ENCODE data around the gene MATCAP1. TPM values are rescaled to one million over a fixed set of nuclear protein-coding genes. Genes with fewer than 3 reads are reported as not detected.

Gene MATCAP1
- total and polyA plus RNA-seq, 2 of the 13 experiments (the other 11 are each of a cell fraction or from before 2014, with no cell fraction given): 11.2 to 24.5 TPM

- peak; percentile 52 for DNase-seq (ENCODE audit: low spot score)
- peaks cover 42% of the 10 kb centered on the region for H3K4me1 ChIP-seq (ENCODE audit: insufficient read depth, low read length)
- in situ Hi-C loops (cut with HindIII; ENCODE audit: extremely low pct_ligation_motif_present, low pct_unique_long_range_greater_than_20kb): no loop called here
- TF ChIP-seq SYNCRIP (IDR thresholded peaks at IDR 0.05; ENCODE audit: insufficient read depth, low read depth, low read length) (no peak), AKAP8 (CRISPR knock-in tag; IDR thresholded peaks at IDR 0.05) (peak; percentile 97), MTA1 (CRISPR knock-in tag; IDR thresholded peaks at IDR 0.05; ENCODE audit: borderline replicate concordance) (peak; percentile 85; the same call in 1 of the 2 replicates), ZFP36 (IDR thresholded peaks at IDR 0.05; ENCODE audit: borderline replicate concordance, low read depth, low read length, partially characterized antibody) (no peak), LCORL (IDR thresholded peaks at IDR 0.05) (no peak), LCORL (CRISPR knock-in tag; IDR thresholded peaks at IDR 0.05) (peak; percentile 62; the same call in 1 of the 2 replicates), KLF6 (CRISPR knock-in tag; IDR thresholded peaks at IDR 0.05) (peak; percentile 88; the same call in 1 of the 2 replicates), PITX1 (CRISPR knock-in tag; IDR thresholded peaks at IDR 0.05) (no peak; the same call in 1 of the 2 replicates), YY1 (IDR thresholded peaks at IDR 0.05; ENCODE audit: insufficient read depth, insufficient replicate concordance, low read depth, low read length) (no peak), ZNF598 (CRISPR knock-in tag; IDR thresholded peaks at IDR 0.05; ENCODE audit: borderline replicate concordance) (peak; percentile 77; the same call in 1 of the 2 replicates), CHD4 (IDR thresholded peaks at IDR 0.05; ENCODE audit: borderline replicate concordance, low read length) (no peak), ZNF205 (CRISPR knock-in tag; IDR thresholded peaks at IDR 0.05) (peak; percentile 66), KDM1A (CRISPR knock-in tag; IDR thresholded peaks at IDR 0.05) (no peak), NFKB2 (CRISPR knock-in tag; IDR thresholded peaks at IDR 0.05; ENCODE audit: borderline replicate concordance) (peak; percentile 92; the same call in 1 of the 2 replicates), EEA1 (CRISPR knock-in tag; IDR thresholded peaks at IDR 0.05; ENCODE audit: borderline replicate concordance) (0 out of 2 replicates have a peak, but pooled peaks have one; percentile 28), HMG20A (CRISPR knock-in tag; IDR thresholded peaks at IDR 0.05; ENCODE audit: borderline replicate concordance) (peak; percentile 66; the same call in 1 of the 2 replicates), CBFB (CRISPR knock-in tag; IDR thresholded peaks at IDR 0.05) (peak; percentile 74; the same call in 1 of the 2 replicates), ZNF136 (CRISPR knock-in tag; IDR thresholded peaks at IDR 0.05; ENCODE audit: low read depth) (0 out of 2 replicates have a peak, but pooled peaks have one; percentile 67)
- TF ChIP-seq, protein P1, sequence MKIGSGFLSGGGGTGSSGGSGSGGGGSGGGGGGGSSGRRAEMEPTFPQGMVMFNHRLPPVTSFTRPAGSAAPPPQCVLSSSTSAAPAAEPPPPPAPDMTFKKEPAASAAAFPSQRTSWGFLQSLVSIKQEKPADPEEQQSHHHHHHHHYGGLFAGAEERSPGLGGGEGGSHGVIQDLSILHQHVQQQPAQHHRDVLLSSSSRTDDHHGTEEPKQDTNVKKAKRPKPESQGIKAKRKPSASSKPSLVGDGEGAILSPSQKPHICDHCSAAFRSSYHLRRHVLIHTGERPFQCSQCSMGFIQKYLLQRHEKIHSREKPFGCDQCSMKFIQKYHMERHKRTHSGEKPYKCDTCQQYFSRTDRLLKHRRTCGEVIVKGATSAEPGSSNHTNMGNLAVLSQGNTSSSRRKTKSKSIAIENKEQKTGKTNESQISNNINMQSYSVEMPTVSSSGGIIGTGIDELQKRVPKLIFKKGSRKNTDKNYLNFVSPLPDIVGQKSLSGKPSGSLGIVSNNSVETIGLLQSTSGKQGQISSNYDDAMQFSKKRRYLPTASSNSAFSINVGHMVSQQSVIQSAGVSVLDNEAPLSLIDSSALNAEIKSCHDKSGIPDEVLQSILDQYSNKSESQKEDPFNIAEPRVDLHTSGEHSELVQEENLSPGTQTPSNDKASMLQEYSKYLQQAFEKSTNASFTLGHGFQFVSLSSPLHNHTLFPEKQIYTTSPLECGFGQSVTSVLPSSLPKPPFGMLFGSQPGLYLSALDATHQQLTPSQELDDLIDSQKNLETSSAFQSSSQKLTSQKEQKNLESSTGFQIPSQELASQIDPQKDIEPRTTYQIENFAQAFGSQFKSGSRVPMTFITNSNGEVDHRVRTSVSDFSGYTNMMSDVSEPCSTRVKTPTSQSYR (CRISPR knock-in tag; IDR thresholded peaks at IDR 0.05; ENCODE audit: borderline replicate concordance): peak; percentile 50; the same call in 1 of the 2 replicates
- TF ChIP-seq, protein P2, sequence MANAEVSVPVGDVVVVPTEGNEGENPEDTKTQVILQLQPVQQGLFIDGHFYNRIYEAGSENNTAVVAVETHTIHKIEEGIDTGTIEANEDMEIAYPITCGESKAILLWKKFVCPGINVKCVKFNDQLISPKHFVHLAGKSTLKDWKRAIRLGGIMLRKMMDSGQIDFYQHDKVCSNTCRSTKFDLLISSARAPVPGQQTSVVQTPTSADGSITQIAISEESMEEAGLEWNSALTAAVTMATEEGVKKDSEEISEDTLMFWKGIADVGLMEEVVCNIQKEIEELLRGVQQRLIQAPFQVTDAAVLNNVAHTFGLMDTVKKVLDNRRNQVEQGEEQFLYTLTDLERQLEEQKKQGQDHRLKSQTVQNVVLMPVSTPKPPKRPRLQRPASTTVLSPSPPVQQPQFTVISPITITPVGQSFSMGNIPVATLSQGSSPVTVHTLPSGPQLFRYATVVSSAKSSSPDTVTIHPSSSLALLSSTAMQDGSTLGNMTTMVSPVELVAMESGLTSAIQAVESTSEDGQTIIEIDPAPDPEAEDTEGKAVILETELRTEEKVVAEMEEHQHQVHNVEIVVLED (CRISPR knock-in tag; IDR thresholded peaks at IDR 0.05; ENCODE audit: borderline replicate concordance): peak; percentile 74; the same call in 1 of the 2 replicates
- TF ChIP-seq, protein P3, sequence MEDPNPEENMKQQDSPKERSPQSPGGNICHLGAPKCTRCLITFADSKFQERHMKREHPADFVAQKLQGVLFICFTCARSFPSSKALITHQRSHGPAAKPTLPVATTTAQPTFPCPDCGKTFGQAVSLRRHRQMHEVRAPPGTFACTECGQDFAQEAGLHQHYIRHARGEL (CRISPR knock-in tag; IDR thresholded peaks at IDR 0.05): peak; percentile 78; the same call in 1 of the 2 replicates
Observed at GRCh38 chr16:67164599-67165061, 19.1 kb downstream of the MATCAP1 start, which contains the start of gene HSF4. Gene HSF4 (plus strand): TSS chr16:67164745. CDS start chr16:67164812, 67 bp downstream.

More at GRCh38 chr16:67164599-67165061, 19.1 kb downstream of the MATCAP1 start, which contains the start of gene HSF4:
- ChIA-PET POLR2A (no interaction called here), CTCF (ENCODE audit: low intra/inter-chr PET ratio, low total read pairs) (no interaction called here)
- no peaks in the 10 kb centered on the region for H3K36me3 ChIP-seq (replicated peaks in 1 of 2; ENCODE audit: control insufficient read depth in 1 of 2, insufficient read depth in 2 of 2, low read length in 2 of 2)
- H3K27me3 ChIP-seq (ENCODE audit: control insufficient read depth in 1 of 2, insufficient read depth in 2 of 2, low read length in 2 of 2): peaks cover 9 to 40% of the 10 kb centered on the region in 2 experiments
- no peaks in the 10 kb centered on the region for H3K9me3 ChIP-seq (ENCODE audit: low read length)
- intact Hi-C loops (cut with micrococcal nuclease; ENCODE audit: unreplicated experiment): no loop called here
- H3K79me2 ChIP-seq (ENCODE audit: insufficient read depth, low read length): no peaks in the 10 kb centered on the region
- no peak for FAIRE-seq
- ATAC-seq: peak; percentile 60
- H2AFZ ChIP-seq (ENCODE audit: low read length): no peak within 1 kb of the TSS
- BruUV-seq (replicated peaks): no TSS peak
- peak within 1 kb of the TSS; percentile 80 for H3K4me2 ChIP-seq (ENCODE audit: low read depth, low read length)
- H3K27ac ChIP-seq (ENCODE audit: extremely low read length, insufficient read depth, low read length): no peak within 1 kb of the TSS
- 0% methylated on average over 7 of the region's 41 CpGs for WGBS (ENCODE audit: low lambda C conversion rate)
- H4K20me1 ChIP-seq (ENCODE audit: insufficient read depth, low read length): no peaks in the 10 kb centered on the region
- H3K4me3 ChIP-seq (replicated peaks in 1 of 3; ENCODE audit: insufficient read depth in 1 of 3, low read depth in 2 of 3, low read length in 3 of 3): peak within 1 kb of the TSS in 2 of 3 experiments; percentile 34 to 70; a peak in 3 of 6 replicates
- H3K9ac ChIP-seq (ENCODE audit: insufficient read depth, low read depth, low read length): peak within 1 kb of the TSS; percentile 57

Measured in HepG2 (cell line).